HG03571 (cell line): ENCODE results near the gene ENPP5.
A peak's percentile ranks its signal among the peaks of the same experiment; 100 is the strongest.

Experiments
- ATAC-seq: cut with Tn5 transposase; IDR thresholded peaks from one replicate; pipeline ENCODE4 v1.9.1; 2021; ENCODE audit not compliant: unreplicated experiment

ENPP5 gene, protein sequence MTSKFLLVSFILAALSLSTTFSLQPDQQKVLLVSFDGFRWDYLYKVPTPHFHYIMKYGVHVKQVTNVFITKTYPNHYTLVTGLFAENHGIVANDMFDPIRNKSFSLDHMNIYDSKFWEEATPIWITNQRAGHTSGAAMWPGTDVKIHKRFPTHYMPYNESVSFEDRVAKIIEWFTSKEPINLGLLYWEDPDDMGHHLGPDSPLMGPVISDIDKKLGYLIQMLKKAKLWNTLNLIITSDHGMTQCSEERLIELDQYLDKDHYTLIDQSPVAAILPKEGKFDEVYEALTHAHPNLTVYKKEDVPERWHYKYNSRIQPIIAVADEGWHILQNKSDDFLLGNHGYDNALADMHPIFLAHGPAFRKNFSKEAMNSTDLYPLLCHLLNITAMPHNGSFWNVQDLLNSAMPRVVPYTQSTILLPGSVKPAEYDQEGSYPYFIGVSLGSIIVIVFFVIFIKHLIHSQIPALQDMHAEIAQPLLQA

DNA sequence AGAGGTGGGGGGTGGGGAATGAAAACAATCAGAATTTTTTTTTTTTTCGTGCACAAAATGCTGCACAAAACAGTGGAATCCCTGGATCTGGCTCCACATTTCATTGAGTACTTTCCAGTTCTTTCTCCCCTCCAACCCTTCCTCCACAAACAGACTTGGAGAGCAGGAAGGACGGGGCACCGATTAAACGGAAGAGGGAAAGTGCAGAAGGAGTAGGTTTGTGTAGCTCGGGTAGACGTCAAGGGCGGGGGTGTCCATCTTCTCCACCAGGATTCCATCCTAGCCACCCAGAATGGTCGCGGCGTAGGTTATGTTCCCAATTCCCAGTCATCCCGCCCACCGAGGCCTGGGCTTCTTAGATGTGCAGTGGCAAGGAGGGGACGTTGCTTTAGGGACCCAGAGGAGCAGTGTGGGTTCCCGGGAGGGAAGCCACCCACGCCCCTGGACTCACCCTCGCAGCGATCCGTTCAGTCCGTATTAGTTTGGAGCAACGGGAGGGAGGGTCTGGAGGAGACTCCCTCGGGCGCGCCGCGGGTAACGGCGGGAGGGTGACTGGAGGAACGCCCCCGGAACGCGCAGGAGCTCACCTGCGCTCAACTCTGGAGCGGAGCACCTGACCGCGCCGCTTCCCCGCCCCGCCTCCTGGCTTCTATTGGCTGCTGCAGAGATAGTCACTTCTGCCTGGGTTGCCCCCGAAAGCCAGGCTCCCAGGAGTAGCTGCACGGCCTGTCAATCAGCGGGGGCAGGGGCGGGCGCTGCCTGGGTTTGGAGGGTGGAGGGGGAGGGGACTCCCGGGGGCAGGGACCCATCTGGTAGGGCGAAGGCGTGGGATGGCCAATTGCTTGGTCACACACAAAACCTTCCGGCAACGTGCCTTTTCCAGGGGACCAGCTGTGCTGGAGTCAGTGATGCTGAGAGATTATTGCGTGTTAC, at the start of gene ENPP5:
Gene ENPP5 (minus strand): TSS at position 624 of the 933 bp plus-strand sequence. CDS start 2,718 bp downstream, outside the sequence.
- ATAC-seq, result peak; percentile 87

DNA sequence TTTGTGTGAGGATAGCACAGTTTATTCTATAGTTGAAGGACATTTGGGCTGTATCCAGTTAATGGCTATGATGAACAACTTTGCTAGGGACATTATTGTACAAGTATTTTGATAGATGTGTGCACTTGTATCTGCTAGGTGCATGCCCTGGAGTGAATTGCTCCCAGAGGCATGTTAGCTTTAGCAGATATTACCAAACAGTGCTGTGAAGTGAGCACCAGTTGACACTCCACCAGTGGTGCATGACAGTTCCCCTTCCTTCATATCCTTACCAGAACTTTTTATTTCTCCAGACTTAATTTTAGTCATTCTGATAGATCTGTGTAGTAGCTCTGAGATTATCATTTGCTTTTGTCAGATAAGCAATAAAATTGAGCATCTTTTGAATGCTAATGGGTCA, 48.9 kb upstream of the ENPP5 start:
- no peak for ATAC-seq

DNA sequence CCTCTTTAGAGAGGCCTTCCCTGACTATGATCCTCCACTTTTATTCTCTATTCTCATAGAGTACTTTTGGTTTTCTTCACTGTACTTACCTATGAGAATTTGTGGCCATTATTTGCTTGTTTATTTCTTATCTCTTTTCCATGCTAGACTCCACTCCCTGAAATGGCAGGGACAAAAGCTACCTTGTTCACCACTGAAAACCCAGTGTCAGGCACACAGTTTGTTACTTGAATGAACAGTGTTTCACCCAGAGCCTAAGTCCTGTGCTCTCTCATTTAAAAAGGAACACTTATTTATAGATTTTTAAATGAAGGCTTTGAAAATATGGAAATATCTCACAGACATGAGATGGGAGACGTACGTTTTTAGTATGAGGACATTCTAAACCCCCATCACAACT, 47.7 kb upstream of the ENPP5 start:
- ATAC-seq, result no peak

DNA sequence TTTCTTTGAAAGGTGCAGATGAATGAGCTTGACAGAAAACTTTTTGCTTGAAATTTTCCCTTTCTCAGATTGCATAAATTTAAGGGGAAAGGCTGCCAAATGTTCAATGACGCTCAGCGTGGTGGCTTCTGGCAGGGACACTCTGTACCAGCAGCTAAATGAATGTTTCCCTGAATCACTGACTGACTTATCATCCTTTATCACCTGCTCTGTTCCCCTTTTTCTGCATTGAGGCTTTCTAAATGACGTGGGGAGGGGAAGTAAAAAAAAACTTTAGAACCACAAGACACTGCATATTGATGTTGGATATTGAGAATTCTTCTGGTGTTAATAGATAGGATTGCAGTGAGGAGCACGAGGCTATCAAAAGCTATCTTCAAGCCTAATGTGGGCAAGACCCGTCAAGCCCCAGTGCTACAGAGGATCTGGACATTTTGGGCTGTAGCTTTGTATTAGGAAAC, 46.9 kb upstream of the ENPP5 start:
- ATAC-seq, result no peak

DNA sequence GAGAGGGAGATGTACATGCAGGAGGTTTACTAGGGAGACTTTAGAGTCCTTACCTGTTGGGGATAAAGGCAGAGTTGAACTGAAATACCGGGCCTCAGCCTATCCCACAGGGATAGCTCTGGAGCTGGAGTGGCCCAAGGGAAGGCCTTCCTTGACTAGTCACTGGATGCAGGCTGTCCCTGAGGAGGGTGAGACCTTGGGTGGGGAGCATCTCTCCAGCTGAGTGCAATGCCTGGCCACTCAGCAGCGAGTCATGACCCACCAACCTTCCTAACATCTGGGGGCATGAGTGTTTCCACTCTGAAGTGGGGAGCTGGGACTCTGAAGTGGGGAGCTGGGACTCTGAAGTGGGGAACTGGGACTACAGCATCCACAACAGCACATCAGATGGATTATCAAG, 46.1 kb upstream of the ENPP5 start:
- ATAC-seq, result no peak

DNA sequence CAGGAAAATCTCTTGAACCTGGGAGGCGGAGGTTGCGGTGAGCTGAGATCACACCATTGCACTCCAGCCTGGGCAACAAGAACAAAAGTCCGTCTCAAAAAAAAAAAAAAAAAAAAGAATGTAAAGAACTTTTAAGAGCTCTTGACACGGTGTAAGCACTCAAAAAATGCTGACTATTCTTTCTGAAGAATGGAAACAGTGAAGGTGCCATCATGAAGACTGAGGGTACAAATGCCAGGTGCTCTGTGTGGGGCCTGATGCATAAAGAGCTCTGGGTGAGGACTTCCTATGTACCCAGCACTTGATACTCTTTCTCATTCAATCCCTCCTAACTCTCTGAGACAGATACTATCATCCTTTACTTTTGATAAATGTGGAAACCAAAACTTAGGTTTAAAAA, 45.0 kb upstream of the ENPP5 start:
- ATAC-seq, result no peak

DNA sequence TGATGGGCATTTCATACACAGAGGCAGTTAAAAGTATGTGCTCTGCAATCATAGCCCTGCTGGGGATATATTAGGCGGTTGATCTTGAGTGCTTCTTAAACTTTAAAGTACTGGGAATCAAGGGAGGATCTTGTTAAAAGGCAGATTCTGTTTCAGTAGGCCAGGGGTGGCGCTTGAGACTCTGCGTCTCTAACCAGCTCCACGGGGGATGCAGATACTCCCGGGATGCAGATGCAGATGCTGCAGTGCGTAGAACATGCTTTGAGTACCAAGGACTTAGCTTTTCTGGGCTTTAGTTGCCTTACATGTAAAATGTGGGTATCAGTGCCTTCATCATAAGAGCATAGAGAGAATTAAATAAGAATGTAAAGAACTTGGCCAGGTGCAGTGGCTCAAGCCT, 44.4 kb upstream of the ENPP5 start:
- ATAC-seq, result no peak

DNA sequence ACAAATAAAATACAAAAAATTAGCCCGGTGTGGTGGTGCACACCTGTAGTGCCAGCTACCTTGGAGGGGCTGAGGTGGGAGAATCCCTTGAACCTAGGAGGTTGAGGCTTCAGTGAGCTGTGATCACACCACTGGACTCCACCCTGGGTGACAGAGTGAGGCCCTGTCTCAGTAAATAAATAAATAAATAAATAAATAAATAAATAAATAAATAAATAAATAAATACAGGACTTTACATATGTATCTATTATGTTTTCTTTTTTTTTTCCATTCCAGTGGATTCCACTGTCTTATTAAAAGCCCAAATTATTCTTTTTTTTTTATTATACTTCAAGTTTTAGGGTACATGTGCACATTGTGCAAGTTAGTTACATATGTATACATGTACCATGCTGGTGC, 41.1 kb upstream of the ENPP5 start:
- no peak for ATAC-seq

DNA sequence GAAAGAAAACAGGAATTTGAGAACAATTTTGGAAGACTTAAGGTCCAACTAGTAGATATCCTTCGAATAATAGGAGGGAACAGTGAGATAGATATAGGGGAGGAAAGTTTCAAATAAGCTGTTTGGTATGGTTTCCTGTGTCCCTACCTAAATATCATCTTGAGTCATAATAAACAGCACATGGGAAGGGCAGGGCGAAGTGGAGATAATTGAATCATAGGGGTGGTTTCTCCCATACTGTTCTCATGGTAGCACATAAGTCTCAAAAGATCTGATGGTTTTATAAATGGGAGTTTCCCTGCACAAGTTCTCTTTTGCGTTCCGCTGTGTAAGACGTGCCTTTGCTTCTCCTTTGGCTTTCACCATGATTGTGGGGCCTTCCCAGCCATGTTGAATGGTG, 39.5 kb upstream of the ENPP5 start:
- ATAC-seq, result no peak

DNA sequence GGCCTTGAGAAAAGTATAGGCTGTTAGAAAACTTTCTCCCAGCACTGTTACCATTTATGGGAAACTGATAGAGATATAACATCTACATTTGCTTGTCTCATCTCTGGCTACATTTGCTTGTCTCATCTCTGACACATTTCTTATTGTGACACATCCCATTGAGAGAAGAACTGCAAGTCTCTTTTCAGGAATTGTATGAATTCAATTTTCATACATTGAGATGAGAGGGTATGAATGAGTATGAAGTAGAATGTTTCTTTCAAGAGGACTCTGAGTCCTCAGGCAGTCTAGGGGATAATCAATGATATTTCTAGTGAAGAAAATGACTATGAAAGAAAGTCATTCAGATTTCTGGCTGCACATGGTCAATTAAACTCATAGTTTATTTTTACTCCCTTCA, 37.5 kb upstream of the ENPP5 start:
- ATAC-seq, result no peak

DNA sequence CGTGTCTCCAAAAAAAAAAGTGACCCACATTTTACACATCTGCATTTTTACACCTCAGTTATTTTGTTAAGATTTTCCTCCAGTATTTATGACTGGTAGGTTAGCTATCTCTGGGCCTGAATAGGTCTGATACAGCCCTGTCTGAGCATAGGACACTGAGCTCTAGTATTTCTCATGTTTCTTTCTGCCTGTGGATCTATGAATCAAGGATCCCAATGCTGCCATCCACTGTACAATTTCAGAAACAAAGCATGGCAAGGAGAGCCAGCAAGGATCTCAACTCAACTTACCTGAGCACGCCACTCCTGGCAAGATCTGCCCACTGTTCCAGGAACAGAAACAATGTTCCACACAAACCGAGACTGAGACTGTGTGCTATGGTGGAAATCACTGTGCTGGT, 36.4 kb upstream of the ENPP5 start:
- ATAC-seq, result no peak

DNA sequence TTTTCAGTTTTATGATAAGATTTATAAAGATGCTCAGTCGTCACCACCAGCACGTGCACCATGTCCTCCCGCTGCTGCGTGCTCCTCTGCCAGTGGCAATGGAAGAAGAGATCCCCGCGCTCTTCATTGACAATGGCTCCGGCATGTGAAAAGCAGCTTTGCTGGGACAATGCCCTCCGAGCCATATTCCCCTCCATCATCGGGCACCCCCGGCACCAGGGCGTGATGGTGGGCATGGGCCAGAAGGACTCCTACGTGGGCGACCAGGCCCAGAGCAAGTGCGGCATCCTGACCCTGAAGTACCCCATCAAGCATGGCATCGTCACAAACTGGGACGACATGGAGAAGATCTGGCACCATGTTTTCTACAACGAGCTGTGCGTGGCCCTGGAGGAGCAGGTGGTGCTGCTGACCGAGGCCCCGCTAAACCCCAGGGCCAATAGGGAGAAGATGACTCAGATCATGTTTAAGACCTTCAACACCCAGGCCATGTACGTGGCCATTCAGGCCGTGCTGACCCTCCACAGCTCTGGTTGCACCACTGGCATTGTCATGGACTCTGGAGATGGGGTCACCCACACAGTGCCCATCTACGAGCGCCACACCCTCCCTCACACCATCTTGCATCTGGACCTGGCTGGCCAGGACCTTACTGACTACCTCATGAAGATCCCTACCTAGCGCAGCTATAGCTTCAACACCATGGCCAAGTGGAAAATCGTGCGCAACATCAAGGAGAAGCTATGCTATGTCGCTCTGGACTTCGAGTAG, 34.3 kb upstream of the ENPP5 start:
- no peak for ATAC-seq

DNA sequence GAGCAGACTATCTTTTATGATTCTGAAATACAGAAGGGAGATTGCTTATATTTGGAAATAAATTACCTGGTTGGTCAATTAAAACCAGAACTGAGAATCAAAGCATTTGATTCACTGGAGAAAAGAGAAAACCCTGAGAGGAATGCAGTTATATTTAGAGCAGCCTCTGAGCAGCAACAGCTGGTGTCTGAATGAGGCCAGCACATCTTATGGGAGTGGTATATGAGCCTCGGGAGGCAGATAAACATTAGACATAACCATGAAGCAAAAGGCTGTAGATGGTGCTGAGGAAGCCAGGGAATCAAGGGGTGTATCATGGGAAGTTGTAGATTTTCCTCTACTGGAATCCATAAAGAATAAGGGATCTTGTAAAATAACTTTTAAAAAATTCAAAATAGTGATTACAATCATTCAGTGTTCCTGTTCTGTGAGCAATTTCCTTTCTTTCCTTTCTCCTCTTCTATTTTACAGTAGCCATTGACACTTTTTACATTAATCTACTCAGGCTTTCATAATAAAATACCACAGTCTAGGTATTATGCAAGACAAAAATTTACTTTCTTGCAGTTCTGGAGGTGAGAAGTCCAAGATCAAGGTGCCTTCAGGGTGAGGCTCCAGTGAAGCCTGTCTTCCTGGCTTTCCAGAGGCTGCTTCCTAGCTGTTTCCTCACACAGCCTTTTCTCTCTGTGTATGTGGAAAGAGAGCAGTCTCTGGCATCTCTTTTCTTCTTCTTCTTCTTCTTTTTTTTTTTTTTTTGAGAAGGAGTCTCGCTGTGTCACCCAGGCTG, 32.8 kb upstream of the ENPP5 start:
- ATAC-seq, result no peak

DNA sequence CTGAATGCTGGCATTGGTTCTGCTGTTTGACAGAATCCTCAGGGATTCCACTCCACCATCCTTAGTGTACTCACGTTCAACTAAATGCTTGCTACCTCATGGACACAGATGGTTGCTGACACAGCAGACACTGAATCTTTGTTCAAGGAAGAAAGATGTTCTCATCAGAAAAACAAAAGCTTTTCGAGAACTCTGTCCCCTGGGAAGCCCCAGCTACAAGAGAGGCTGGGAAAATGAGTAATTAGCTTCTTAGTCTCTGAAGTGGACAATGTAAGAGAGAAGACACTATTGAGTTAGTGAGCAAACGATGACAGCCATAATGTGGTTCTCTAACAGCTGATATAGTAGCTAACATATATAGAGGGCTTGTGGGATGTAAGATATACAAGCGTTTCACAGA, 30.9 kb upstream of the ENPP5 start:
- ATAC-seq, result no peak

DNA sequence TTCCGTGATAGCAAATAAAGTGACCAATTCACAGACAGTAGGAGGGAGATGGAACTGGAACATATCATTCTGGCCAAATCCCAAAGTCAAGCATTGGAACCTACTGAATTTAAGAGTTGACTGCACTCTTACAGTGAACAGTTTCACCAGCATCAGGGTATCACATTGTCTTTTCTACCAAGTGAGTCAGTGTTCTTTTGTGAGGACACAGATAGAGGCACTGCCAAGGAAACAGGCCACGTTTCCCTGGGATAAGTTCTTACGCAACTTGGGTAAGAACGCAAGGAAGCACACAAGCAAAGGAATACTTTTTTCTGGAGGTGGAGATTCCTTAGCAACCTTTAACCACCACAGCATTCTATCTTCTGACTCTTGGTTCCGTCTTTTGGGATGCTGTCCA, 28.6 kb upstream of the ENPP5 start:
- no peak for ATAC-seq

DNA sequence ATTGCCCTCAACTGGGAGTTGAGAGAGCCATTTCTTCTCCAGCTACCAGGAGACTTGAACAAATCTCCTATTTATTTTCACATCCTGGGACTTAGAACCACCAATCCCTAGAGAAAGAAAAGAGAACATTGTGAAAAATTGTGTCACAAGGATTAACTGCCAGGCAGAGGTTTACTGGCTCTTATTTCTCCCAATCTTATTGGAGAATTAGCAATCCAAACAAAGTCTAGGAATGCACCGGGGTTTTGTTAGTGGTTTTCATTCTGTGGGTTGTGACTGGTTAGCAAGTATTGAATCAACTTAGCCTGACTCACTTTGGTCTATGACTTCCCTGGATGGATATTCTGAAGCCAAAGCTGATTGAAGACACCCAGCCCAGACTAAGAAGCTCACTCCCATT, 21.2 kb upstream of the ENPP5 start:
- ATAC-seq, result no peak

DNA sequence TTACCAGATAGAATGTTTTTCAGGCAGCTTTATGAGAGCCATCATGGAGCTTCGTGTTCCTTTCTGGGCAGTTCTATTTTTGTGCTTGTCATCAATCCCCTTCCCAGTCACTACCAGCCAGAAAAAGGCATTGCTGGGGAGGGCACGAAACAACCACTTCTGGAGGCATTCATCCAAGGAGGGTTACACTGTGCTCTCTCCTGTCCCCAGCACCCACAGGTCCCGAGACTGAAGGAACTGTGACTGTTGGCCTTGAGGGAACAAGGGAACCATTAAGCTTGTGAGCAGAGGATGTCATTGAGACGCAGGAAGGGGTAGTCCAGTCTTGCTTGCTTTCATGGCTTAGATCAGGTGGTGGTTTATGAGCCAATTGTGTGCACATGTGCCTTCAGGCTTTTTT, 20.1 kb upstream of the ENPP5 start:
- ATAC-seq, result no peak

DNA sequence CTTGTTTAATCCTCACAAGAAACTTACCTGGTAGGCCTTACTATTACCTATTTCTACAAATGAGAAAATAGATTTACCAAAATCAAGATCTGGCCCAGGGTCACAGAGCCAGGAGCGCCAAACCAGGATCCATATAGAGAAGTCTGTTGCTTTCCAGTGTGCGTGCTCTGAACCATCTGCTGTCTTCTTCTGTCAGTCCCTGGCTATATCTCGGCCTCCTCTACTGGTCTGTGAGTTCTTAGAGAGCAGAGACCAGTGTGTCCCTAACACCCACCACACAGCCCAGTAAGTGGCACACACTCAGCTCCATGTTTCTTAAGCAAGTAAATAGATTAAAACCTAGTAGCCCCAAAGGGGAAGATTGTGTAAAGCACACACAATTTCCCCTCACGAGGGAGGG, 18.9 kb upstream of the ENPP5 start:
- no peak for ATAC-seq

DNA sequence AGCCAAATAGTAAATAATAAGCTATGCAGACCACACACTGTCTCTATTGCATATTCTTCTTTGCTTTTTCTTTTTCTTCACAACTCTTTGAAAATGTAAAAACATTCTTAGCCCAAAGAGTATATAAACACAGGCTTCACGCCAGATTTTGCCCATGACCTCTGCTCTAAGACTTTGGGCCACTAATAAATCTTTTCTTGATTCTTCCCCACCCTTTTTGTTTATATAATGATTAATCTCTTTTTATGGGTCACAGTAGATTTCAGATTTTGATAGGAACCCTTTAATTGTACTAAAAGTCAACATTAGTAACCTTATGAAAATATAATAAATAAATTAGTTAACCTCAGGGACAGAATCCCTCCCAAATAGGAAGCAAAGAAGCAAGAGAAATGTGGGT, 15.8 kb upstream of the ENPP5 start:
- ATAC-seq, result no peak

DNA sequence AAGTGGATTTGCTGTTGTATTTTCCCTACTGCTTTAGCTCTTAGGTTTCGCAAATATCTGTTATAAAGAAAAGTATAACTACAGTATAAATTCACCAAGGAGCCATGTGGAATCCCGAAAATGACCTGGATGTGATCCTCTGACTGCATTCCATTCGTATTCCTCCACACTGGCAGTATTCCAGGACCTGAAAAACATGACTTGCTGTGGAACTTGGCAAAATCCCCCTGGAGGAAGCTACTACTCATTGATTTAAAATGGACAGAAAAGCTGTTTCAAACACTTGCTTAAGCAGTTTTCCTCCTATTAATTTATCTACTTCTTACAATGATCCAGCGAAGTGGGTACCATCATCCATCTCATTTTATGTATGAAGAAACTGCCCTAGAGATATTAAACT, 13.3 kb upstream of the ENPP5 start:
- no peak for ATAC-seq
